Measurements from ENCODE around the gene PROM2. TPM values are rescaled to one million over a fixed set of nuclear protein-coding genes. Genes with fewer than 3 reads are reported as not detected.

The PROM2 gene
- total and polyA plus RNA-seq, 4 experiments from 2014 or later, result 0.87 to 1.1 TPM; not detected in 2

GRCh38 chr2:95298486-95299111 is 24.4 kb downstream of the PROM2 start:
- no peaks in the 10 kb centered on the region for H3K27me3 ChIP-seq (ENCODE audit: insufficient read depth, low read length)
- no peaks in the 10 kb centered on the region for H3K9me3 ChIP-seq (ENCODE audit: control insufficient read depth in 1 of 2, low read length in 2 of 2)
- ChIA-PET CTCF (ENCODE audit: partially characterized antibody) (no interaction called here), POLR2A (ENCODE audit: partially characterized antibody) (no interaction called here)
- no peak overlapping the region for H3K27ac ChIP-seq (ENCODE audit: low read depth, low read length)
- intact Hi-C loops (cut with micrococcal nuclease), result no loop called here
- H3K4me1 ChIP-seq (ENCODE audit: insufficient read depth, low read length), result no peaks in the 10 kb centered on the region
- Mint-ChIP-seq H3K36me3 (no peaks in the 10 kb centered on the region), H3K9me3 (no peaks in the 10 kb centered on the region), H3K27ac (no peak overlapping the region), H3K4me1 (no peaks in the 10 kb centered on the region), H3K4me3 (no peak overlapping the region), H3K27me3 (peaks cover 0 to 2% of the 10 kb centered on the region in 2 donors)
- no peak for DNase-seq
- no peak overlapping the region for H3K4me3 ChIP-seq (ENCODE audit: low read length in 2 of 2)
- H3K36me3 ChIP-seq (ENCODE audit: insufficient read depth, low read length), result no peaks in the 10 kb centered on the region

- Histone ChIP-seq H3K27ac (ENCODE audit: low read depth, low read length) (no peak overlapping the region), H3K4me1 (ENCODE audit: insufficient read depth, low read length) (no peaks in the 10 kb centered on the region), H3K27me3 (ENCODE audit: insufficient read depth, low read length) (no peaks in the 10 kb centered on the region), H3K4me3 (ENCODE audit: low read length in 2 of 2) (no peak overlapping the region), H3K36me3 (ENCODE audit: insufficient read depth, low read length) (no peaks in the 10 kb centered on the region), H3K9me3 (ENCODE audit: control insufficient read depth in 1 of 2, low read length in 2 of 2) (no peaks in the 10 kb centered on the region)
- Mint-ChIP-seq H3K4me1 (no peaks in the 10 kb centered on the region), H3K4me3 (no peak overlapping the region), H3K27me3 (peaks cover 0 to 2% of the 10 kb centered on the region in 2 donors), H3K36me3 (no peaks in the 10 kb centered on the region), H3K27ac (no peak overlapping the region), H3K9me3 (no peaks in the 10 kb centered on the region)
- CTCF ChIA-PET (ENCODE audit: partially characterized antibody), result no interaction called here
- POLR2A ChIA-PET (ENCODE audit: partially characterized antibody), result no interaction called here
- no peak for DNase-seq
- intact Hi-C loops (cut with micrococcal nuclease), result no loop called here
Measured at GRCh38 chr2:95299961-95300360, 25.7 kb downstream of the PROM2 start.

GRCh38 chr2:95300450-95300849 is 26.2 kb downstream of the PROM2 start:
- Mint-ChIP-seq H3K4me3 (no peak overlapping the region), H3K27ac (no peak overlapping the region), H3K4me1 (no peaks in the 10 kb centered on the region), H3K36me3 (no peaks in the 10 kb centered on the region), H3K9me3 (no peaks in the 10 kb centered on the region), H3K27me3 (peaks cover 0 to 2% of the 10 kb centered on the region in 2 donors)
- Histone ChIP-seq H3K36me3 (ENCODE audit: insufficient read depth, low read length) (no peaks in the 10 kb centered on the region), H3K9me3 (ENCODE audit: control insufficient read depth in 1 of 2, low read length in 2 of 2) (no peaks in the 10 kb centered on the region), H3K4me1 (ENCODE audit: insufficient read depth, low read length) (no peaks in the 10 kb centered on the region), H3K4me3 (ENCODE audit: low read length in 2 of 2) (no peak overlapping the region), H3K27ac (ENCODE audit: low read depth, low read length) (no peak overlapping the region), H3K27me3 (ENCODE audit: insufficient read depth, low read length) (no peaks in the 10 kb centered on the region)
- DNase-seq, result no peak
- intact Hi-C loops (cut with micrococcal nuclease), result no loop called here
- ChIA-PET POLR2A (ENCODE audit: partially characterized antibody) (no interaction called here), CTCF (ENCODE audit: partially characterized antibody) (no interaction called here)

GRCh38 chr2:95301186-95301585 is 26.9 kb downstream of the PROM2 start:
- no peaks in the 10 kb centered on the region for H3K27me3 ChIP-seq (ENCODE audit: insufficient read depth, low read length)
- ChIA-PET POLR2A (ENCODE audit: partially characterized antibody) (no interaction called here), CTCF (ENCODE audit: partially characterized antibody) (no interaction called here)
- no peak overlapping the region for H3K4me3 ChIP-seq (ENCODE audit: low read length in 2 of 2)
- Mint-ChIP-seq H3K36me3 (no peaks in the 10 kb centered on the region), H3K4me3 (no peak overlapping the region), H3K27ac (no peak overlapping the region), H3K9me3 (no peaks in the 10 kb centered on the region), H3K27me3 (peaks cover 0 to 2% of the 10 kb centered on the region in 2 donors), H3K4me1 (no peaks in the 10 kb centered on the region)
- H3K27ac ChIP-seq (ENCODE audit: low read depth, low read length), result no peak overlapping the region
- intact Hi-C loops (cut with micrococcal nuclease), result no loop called here
- H3K4me1 ChIP-seq (ENCODE audit: insufficient read depth, low read length), result no peaks in the 10 kb centered on the region
- no peak for DNase-seq
- no peaks in the 10 kb centered on the region for H3K36me3 ChIP-seq (ENCODE audit: insufficient read depth, low read length)
- no peaks in the 10 kb centered on the region for H3K9me3 ChIP-seq (ENCODE audit: control insufficient read depth in 1 of 2, low read length in 2 of 2)

- no peaks in the 10 kb centered on the region for H3K36me3 Mint-ChIP-seq
- H3K27ac ChIP-seq (ENCODE audit: low read depth, low read length), result no peak overlapping the region
- H3K27me3 Mint-ChIP-seq, result peaks cover 0 to 2% of the 10 kb centered on the region in 2 donors
- H3K36me3 ChIP-seq (ENCODE audit: insufficient read depth, low read length), result no peaks in the 10 kb centered on the region
- no peaks in the 10 kb centered on the region for H3K4me1 ChIP-seq (ENCODE audit: insufficient read depth, low read length)
- intact Hi-C loops (cut with micrococcal nuclease), result no loop called here
- H3K4me3 Mint-ChIP-seq, result no peak overlapping the region
- ChIA-PET POLR2A (ENCODE audit: partially characterized antibody) (no interaction called here), CTCF (ENCODE audit: partially characterized antibody) (no interaction called here)
- no peak overlapping the region for H3K4me3 ChIP-seq (ENCODE audit: low read length in 2 of 2)
- H3K4me1 Mint-ChIP-seq, result no peaks in the 10 kb centered on the region
- DNase-seq, result no peak
- no peaks in the 10 kb centered on the region for H3K27me3 ChIP-seq (ENCODE audit: insufficient read depth, low read length)
- H3K27ac Mint-ChIP-seq, result no peak overlapping the region
- H3K9me3 Mint-ChIP-seq, result no peaks in the 10 kb centered on the region
- no peaks in the 10 kb centered on the region for H3K9me3 ChIP-seq (ENCODE audit: control insufficient read depth in 1 of 2, low read length in 2 of 2)
Measured at GRCh38 chr2:95301876-95302641, 27.8 kb downstream of the PROM2 start.

- no peaks in the 10 kb centered on the region for H3K27me3 ChIP-seq (ENCODE audit: insufficient read depth, low read length)
- no peak for DNase-seq
- peaks cover 0 to 2% of the 10 kb centered on the region in 2 donors for H3K27me3 Mint-ChIP-seq
- H3K4me3 Mint-ChIP-seq, result no peak overlapping the region
- H3K4me1 ChIP-seq (ENCODE audit: insufficient read depth, low read length), result no peaks in the 10 kb centered on the region
- ChIA-PET POLR2A (ENCODE audit: partially characterized antibody) (no interaction called here), CTCF (ENCODE audit: partially characterized antibody) (no interaction called here)
- no peak overlapping the region for H3K27ac ChIP-seq (ENCODE audit: low read depth, low read length)
- no peaks in the 10 kb centered on the region for H3K36me3 ChIP-seq (ENCODE audit: insufficient read depth, low read length)
- no peaks in the 10 kb centered on the region for H3K36me3 Mint-ChIP-seq
- H3K4me3 ChIP-seq (ENCODE audit: low read length in 2 of 2), result no peak overlapping the region
- intact Hi-C loops (cut with micrococcal nuclease), result no loop called here
- H3K4me1 Mint-ChIP-seq, result no peaks in the 10 kb centered on the region
- H3K9me3 Mint-ChIP-seq, result no peaks in the 10 kb centered on the region
- H3K27ac Mint-ChIP-seq, result no peak overlapping the region
- no peaks in the 10 kb centered on the region for H3K9me3 ChIP-seq (ENCODE audit: control insufficient read depth in 1 of 2, low read length in 2 of 2)
Measured at GRCh38 chr2:95303191-95303919, 29.1 kb downstream of the PROM2 start.

GRCh38 chr2:95305380-95306061 is 31.3 kb downstream of the PROM2 start:
- Mint-ChIP-seq H3K4me3 (no peak overlapping the region), H3K9me3 (no peaks in the 10 kb centered on the region), H3K36me3 (no peaks in the 10 kb centered on the region), H3K4me1 (no peaks in the 10 kb centered on the region), H3K27ac (no peak overlapping the region), H3K27me3 (no peaks in the 10 kb centered on the region)
- Histone ChIP-seq H3K36me3 (ENCODE audit: insufficient read depth, low read length) (no peaks in the 10 kb centered on the region), H3K27ac (ENCODE audit: low read depth, low read length) (no peak overlapping the region), H3K9me3 (ENCODE audit: control insufficient read depth in 1 of 2, low read length in 2 of 2) (no peaks in the 10 kb centered on the region), H3K27me3 (ENCODE audit: insufficient read depth, low read length) (no peaks in the 10 kb centered on the region), H3K4me3 (ENCODE audit: low read length in 2 of 2) (no peak overlapping the region), H3K4me1 (ENCODE audit: insufficient read depth, low read length) (no peaks in the 10 kb centered on the region)
- CTCF ChIA-PET (ENCODE audit: partially characterized antibody), result no interaction called here
- POLR2A ChIA-PET (ENCODE audit: partially characterized antibody), result no interaction called here
- no peak for DNase-seq
- intact Hi-C loops (cut with micrococcal nuclease), result no loop called here

Measured in CD4-positive, alpha-beta memory T cell (primary cell).